ENCODE measurements around the gene TMEM170B.

DNA sequence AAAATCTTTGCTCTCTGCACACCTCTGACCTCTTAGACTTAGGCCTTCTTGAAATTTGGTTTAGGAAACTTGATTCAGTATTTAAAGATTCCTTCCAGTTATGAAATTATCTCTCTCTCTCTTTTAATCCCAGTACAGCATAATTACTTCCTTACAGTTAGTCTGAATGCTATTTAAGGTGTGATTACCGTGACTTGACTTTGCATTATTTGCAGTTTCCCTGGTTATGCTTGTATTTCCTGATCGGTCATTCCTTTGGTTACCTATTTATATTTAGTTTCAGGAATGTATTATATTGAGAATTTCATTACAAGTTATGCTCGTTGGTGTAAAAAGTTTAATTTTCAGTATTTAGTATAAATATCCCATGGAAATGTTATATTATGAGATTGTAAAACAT is 16.3 kb downstream of the TMEM170B start:
- TF ChIP-seq EZH2 (IDR thresholded peaks at IDR 0.05; ENCODE audit: insufficient read depth, poor library complexity, severe bottlenecking) (no peak), EZH2phosphoT487 (IDR thresholded peaks at IDR 0.05; ENCODE audit: insufficient read depth, low read depth) (no peak)
